GM12891 (cell line): ENCODE results near the gene VAMP2.

Experiments used
- PAX5 ChIP-seq: IDR thresholded peaks from 2 replicates; pipeline ENCODE4 v1.6.1; 2011; ENCODE audit warnings: low read length, moderate library complexity, mild to moderate bottlenecking; ENCODE audit not compliant: insufficient read depth, severe bottlenecking
- POLR2A ChIP-seq: IDR thresholded peaks from 2 replicates; pipeline ENCODE4 v1.6.1; 2011; ENCODE audit warnings: low read depth, low read length, control low read depth
- POLR2AphosphoS5 ChIP-seq: IDR thresholded peaks from 2 replicates; pipeline ENCODE4 v1.6.1; 2011; ENCODE audit warnings: low read depth, low read length, control low read depth
- POU2F2 ChIP-seq: IDR thresholded peaks from 2 replicates; pipeline ENCODE4 v1.6.1; 2011; ENCODE audit warnings: low read depth, mild to moderate bottlenecking, control low read depth, low read length, moderate library complexity
- SPI1 ChIP-seq: IDR thresholded peaks from 2 replicates; pipeline ENCODE4 v1.6.1; 2011; ENCODE audit warnings: low read depth, low read length, control low read depth
- TAF1 ChIP-seq: IDR thresholded peaks from 2 replicates; pipeline ENCODE4 v1.6.1; 2011; ENCODE audit warnings: low read depth, low read length, control low read depth

- TF ChIP-seq POLR2A, result no peak
- no peak for TF ChIP-seq SPI1
- TF ChIP-seq TAF1, result no peak
- TF ChIP-seq POLR2AphosphoS5, result no peak
- TF ChIP-seq POU2F2, result no peak
- no peak for TF ChIP-seq PAX5
Measured at GRCh38 chr17:8122924-8123694, 39.6 kb downstream of the VAMP2 start.
